NT2/D1 (cell line): ENCODE results near the gene HELT.
"Not testable (repeated sequence)": the region's sequence is repeated elsewhere in the genome, so short reads cannot be mapped to it uniquely, and the experiment has no call there.

Experiments used
- DNase-seq: peaks from one replicate; pipeline ENCODE4 v3.0.0-alpha.2; 2011; ENCODE audit warnings: low read depth, low spot score
- H3K27me3 ChIP-seq: 2 replicates; pipeline ENCODE4 v1.6.0; 2011; ENCODE audit warnings: mild to moderate bottlenecking; ENCODE audit not compliant: insufficient read length, insufficient read depth
- H3K36me3 ChIP-seq: 2 replicates; pipeline ENCODE4 v1.6.1; 2011; ENCODE audit warnings: mild to moderate bottlenecking, low read length, mixed read lengths; ENCODE audit not compliant: insufficient read depth, insufficient read length
- H3K4me1 ChIP-seq: 2 replicates; pipeline ENCODE4 v1.5.1; 2011; ENCODE audit not compliant: insufficient read depth, insufficient read length
- H3K4me3 ChIP-seq: 2 replicates; pipeline ENCODE4 v1.5.1; 2011; ENCODE audit warnings: low read depth; ENCODE audit not compliant: insufficient read length
- H3K9ac ChIP-seq: 2 replicates; pipeline ENCODE4 v1.6.0; 2011; ENCODE audit warnings: low read depth; ENCODE audit not compliant: insufficient read length
- H3K9me3 ChIP-seq: 2 replicates; pipeline ENCODE4 v1.5.1; 2011; ENCODE audit warnings: mild to moderate bottlenecking, low read length; ENCODE audit not compliant: insufficient read depth
- SUZ12 ChIP-seq: IDR thresholded peaks from 2 replicates; pipeline ENCODE4 v1.6.1; 2011; ENCODE audit not compliant: insufficient read length, insufficient read depth; ENCODE audit errors: extremely low read depth
- YY1 ChIP-seq: IDR thresholded peaks from 2 replicates; pipeline ENCODE4 v1.6.1; 2011; ENCODE audit not compliant: insufficient read length, insufficient read depth
- ZNF274 ChIP-seq: IDR thresholded peaks from 2 replicates; pipeline ENCODE4 v1.6.1; 2011; ENCODE audit warnings: mild to moderate bottlenecking, low read depth, low read length

HELT gene

GRCh38 chr4:185017964-185018772, at the start of gene HELT:
HELT (plus strand) TSS chr4:185018490; CDS start chr4:185018929, 439 bp downstream.
- Histone ChIP-seq H3K9ac (peak within 1 kb of the TSS; percentile 50), H3K4me3 (peak within 1 kb of the TSS; percentile 50), H3K4me1 (peaks cover 4% of the 10 kb centered on the region), H3K9me3 (no peaks in the 10 kb centered on the region), H3K36me3 (no peaks in the 10 kb centered on the region), H3K27me3 (peaks cover 100% of the 10 kb centered on the region)
- no peak for DNase-seq
- TF ChIP-seq SUZ12, result peak; percentile 0
- TF ChIP-seq YY1, result no peak

GRCh38 chr4:184968784-184969201, 49.5 kb upstream of the HELT start:
- Histone ChIP-seq H3K9ac (no peak overlapping the region), H3K4me3 (no peak overlapping the region), H3K27me3 (no peaks in the 10 kb centered on the region), H3K36me3 (no peaks in the 10 kb centered on the region), H3K4me1 (no peaks in the 10 kb centered on the region), H3K9me3 (peaks cover 15% of the 10 kb centered on the region; the same call in 1 of the 2 replicates)
- DNase-seq, result no peak
- TF ChIP-seq YY1 (no peak), ZNF274 (no peak), SUZ12 (no peak)

GRCh38 chr4:184969610-184970009, 48.7 kb upstream of the HELT start:
- Histone ChIP-seq H3K9ac (no peak overlapping the region), H3K4me1 (no peaks in the 10 kb centered on the region), H3K36me3 (no peaks in the 10 kb centered on the region), H3K9me3 (peaks cover 15% of the 10 kb centered on the region; the same call in 1 of the 2 replicates), H3K4me3 (no peak overlapping the region), H3K27me3 (no peaks in the 10 kb centered on the region)
- TF ChIP-seq YY1 (no peak), SUZ12 (no peak), ZNF274 (no peak)
- no peak for DNase-seq

- Histone ChIP-seq H3K9me3 (peaks cover 15% of the 10 kb centered on the region; the same call in 1 of the 2 replicates), H3K4me1 (no peaks in the 10 kb centered on the region), H3K27me3 (no peaks in the 10 kb centered on the region), H3K9ac (no peak overlapping the region), H3K36me3 (no peaks in the 10 kb centered on the region), H3K4me3 (no peak overlapping the region)
- TF ChIP-seq YY1, result no peak
- no peak for TF ChIP-seq ZNF274
- no peak for TF ChIP-seq SUZ12
- no peak for DNase-seq
Measured at GRCh38 chr4:184972991-184973390, 45.3 kb upstream of the HELT start.

GRCh38 chr4:184976348-184976747, 41.9 kb upstream of the HELT start:
- not testable (repeated sequence) for H3K9me3 ChIP-seq, H3K36me3 ChIP-seq, H3K9ac ChIP-seq, H3K4me3 ChIP-seq, H3K27me3 ChIP-seq, DNase-seq, H3K4me1 ChIP-seq

GRCh38 chr4:184977747-184978146, 40.5 kb upstream of the HELT start:
- H3K27me3 ChIP-seq, result no peaks in the 10 kb centered on the region
- H3K4me1 ChIP-seq, result no peaks in the 10 kb centered on the region
- H3K9me3 ChIP-seq, result no peaks in the 10 kb centered on the region
- no peak for DNase-seq
- H3K36me3 ChIP-seq, result no peaks in the 10 kb centered on the region
- H3K4me3 ChIP-seq, result no peak overlapping the region
- TF ChIP-seq ZNF274, result no peak
- TF ChIP-seq SUZ12, result no peak
- TF ChIP-seq YY1, result no peak
- no peak overlapping the region for H3K9ac ChIP-seq

- TF ChIP-seq ZNF274, result no peak
- TF ChIP-seq YY1, result no peak
- no peak for TF ChIP-seq SUZ12
- Histone ChIP-seq H3K4me3 (no peak overlapping the region), H3K4me1 (no peaks in the 10 kb centered on the region), H3K9ac (no peak overlapping the region), H3K36me3 (no peaks in the 10 kb centered on the region), H3K27me3 (no peaks in the 10 kb centered on the region), H3K9me3 (no peaks in the 10 kb centered on the region)
- no peak for DNase-seq
Measured at GRCh38 chr4:184978211-184978610, 40.1 kb upstream of the HELT start.
